ENCODE measurements around the gene ZNF280A.

DNA sequence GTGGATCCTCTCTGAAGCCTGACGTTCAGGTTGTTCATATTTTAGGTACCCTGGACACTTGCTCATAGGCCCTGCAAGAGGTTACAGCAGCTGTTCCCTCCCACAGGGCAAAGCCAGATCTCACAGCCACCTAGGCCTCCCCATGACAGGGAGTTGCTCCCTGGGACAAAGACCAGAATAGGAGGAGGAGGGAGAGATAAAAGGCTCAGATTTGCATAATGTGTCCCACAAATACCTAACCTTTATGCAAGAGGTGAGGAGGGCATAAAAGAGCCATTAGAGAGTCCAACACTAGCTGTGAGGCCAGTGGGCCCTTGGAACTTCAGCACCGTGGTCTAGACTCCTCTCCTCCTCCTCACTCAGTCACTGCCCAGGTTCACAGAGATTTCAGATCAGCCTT, 45.3 kb downstream of the ZNF280A start:
- no peak for TF ChIP-seq POLR2A (IDR thresholded peaks at IDR 0.05)
- TF ChIP-seq, protein P1, sequence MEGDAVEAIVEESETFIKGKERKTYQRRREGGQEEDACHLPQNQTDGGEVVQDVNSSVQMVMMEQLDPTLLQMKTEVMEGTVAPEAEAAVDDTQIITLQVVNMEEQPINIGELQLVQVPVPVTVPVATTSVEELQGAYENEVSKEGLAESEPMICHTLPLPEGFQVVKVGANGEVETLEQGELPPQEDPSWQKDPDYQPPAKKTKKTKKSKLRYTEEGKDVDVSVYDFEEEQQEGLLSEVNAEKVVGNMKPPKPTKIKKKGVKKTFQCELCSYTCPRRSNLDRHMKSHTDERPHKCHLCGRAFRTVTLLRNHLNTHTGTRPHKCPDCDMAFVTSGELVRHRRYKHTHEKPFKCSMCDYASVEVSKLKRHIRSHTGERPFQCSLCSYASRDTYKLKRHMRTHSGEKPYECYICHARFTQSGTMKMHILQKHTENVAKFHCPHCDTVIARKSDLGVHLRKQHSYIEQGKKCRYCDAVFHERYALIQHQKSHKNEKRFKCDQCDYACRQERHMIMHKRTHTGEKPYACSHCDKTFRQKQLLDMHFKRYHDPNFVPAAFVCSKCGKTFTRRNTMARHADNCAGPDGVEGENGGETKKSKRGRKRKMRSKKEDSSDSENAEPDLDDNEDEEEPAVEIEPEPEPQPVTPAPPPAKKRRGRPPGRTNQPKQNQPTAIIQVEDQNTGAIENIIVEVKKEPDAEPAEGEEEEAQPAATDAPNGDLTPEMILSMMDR (IDR thresholded peaks at IDR 0.05): no peak

Data from heart left ventricle (tissue), 13 donors.